Stomach (tissue), 4 donors: ENCODE results near the gene ADAM8.

Source experiments
- POLR2AphosphoS5 ChIP-seq, 3 donors: sonication (generic); formaldehyde crosslinking; IDR thresholded peaks; one replicate each; pipeline ENCODE4 v1.6.1; 2016; ENCODE audit warnings: antibody characterized with exemption in 3 of 3
- TF ChIP-seq, protein P1 (sequence below), 7 experiments: fragments of 450-650 bp in 4 of 7; fragments of 200-600 bp in 3 of 7; sonication (generic) in 3 of 7; IDR thresholded peaks; one replicate each; pipeline ENCODE4 v1.5.1; 2016 to 2019; ENCODE audit warnings: antibody characterized with exemption in 7 of 7, control low read depth in 2 of 7, mild to moderate bottlenecking in 1 of 7

DNA sequence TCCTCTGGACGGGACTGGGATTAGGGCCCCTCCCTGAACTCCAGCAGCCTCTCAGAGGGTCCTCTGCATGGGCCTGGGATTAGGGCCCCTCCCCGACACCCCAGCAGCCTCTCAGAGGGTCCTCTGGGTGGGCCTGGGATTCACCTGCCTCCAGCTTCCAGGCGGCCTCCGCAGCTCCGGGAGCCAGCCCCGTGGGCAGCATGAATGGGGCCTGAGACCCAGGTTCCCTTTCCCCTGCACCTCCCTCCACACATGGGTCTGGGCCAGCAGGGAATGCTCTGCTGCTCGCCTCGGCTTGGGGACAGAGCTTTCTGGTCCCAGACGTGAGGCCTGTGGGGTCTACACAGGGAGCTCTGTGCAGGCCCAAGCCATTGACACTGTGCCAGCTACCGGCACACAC, 26.5 kb upstream of the ADAM8 start:
- TF ChIP-seq, protein P1, sequence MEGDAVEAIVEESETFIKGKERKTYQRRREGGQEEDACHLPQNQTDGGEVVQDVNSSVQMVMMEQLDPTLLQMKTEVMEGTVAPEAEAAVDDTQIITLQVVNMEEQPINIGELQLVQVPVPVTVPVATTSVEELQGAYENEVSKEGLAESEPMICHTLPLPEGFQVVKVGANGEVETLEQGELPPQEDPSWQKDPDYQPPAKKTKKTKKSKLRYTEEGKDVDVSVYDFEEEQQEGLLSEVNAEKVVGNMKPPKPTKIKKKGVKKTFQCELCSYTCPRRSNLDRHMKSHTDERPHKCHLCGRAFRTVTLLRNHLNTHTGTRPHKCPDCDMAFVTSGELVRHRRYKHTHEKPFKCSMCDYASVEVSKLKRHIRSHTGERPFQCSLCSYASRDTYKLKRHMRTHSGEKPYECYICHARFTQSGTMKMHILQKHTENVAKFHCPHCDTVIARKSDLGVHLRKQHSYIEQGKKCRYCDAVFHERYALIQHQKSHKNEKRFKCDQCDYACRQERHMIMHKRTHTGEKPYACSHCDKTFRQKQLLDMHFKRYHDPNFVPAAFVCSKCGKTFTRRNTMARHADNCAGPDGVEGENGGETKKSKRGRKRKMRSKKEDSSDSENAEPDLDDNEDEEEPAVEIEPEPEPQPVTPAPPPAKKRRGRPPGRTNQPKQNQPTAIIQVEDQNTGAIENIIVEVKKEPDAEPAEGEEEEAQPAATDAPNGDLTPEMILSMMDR (IDR thresholded peaks at IDR 0.05): no peak
- TF ChIP-seq POLR2AphosphoS5 (IDR thresholded peaks at IDR 0.05): no peak
